DOHH2 (cell line): ENCODE measurements around the gene TATDN2.

ENCODE experiments used
- H3F3A ChIP-seq: fragments of 200-600 bp; sonication (generic), shearing (Covaris generic); 2 replicates; pipeline ENCODE4 v1.6.0; 2016; ENCODE audit warnings: antibody characterized with exemption, mild to moderate bottlenecking; ENCODE audit not compliant: control insufficient read depth, insufficient read depth
- H3K27ac ChIP-seq: fragments of 200-600 bp; sonication (generic); 2 replicates; pipeline ENCODE4 v1.5.1; 2014; ENCODE audit warnings: low read depth, mild to moderate bottlenecking, low read length, moderate library complexity
- H3K27me3 ChIP-seq: fragments of 200-600 bp; sonication (generic); 2 replicates; pipeline ENCODE4 v1.6.1; 2014; ENCODE audit warnings: mild to moderate bottlenecking, low read length, mixed read lengths; ENCODE audit not compliant: control insufficient read depth
- H3K36me3 ChIP-seq: fragments of 200-600 bp; sonication (generic); 2 replicates; pipeline ENCODE4 v1.6.1; 2014; ENCODE audit warnings: mild to moderate bottlenecking, low read length, moderate library complexity, mixed read lengths; ENCODE audit not compliant: control insufficient read depth
- H3K4me1 ChIP-seq: fragments of 200-600 bp; sonication (generic); 2 replicates; pipeline ENCODE4 v1.6.1; 2014; ENCODE audit warnings: mild to moderate bottlenecking, low read length, mixed read lengths; ENCODE audit not compliant: control insufficient read depth
- H3K4me2 ChIP-seq: fragments of 200-600 bp; sonication (generic); 2 replicates; pipeline ENCODE4 v1.6.0; 2014; ENCODE audit warnings: mild to moderate bottlenecking, low read length, moderate library complexity
- H3K4me3 ChIP-seq: fragments of 200-600 bp; sonication (generic); 2 replicates; pipeline ENCODE4 v1.5.1; 2014; ENCODE audit warnings: mild to moderate bottlenecking, low read length, mixed read lengths
- H3K79me2 ChIP-seq: fragments of 200-600 bp; sonication (generic); 2 replicates; pipeline ENCODE4 v1.6.1; 2014; ENCODE audit warnings: mild to moderate bottlenecking, low read length, mixed read lengths; ENCODE audit not compliant: control insufficient read depth
- H3K9me2 ChIP-seq: fragments of 200-600 bp; sonication (generic); replicated peaks from 2 replicates; pipeline ENCODE4 v1.6.1; 2014; ENCODE audit warnings: mild to moderate bottlenecking, low read length, mixed read lengths; ENCODE audit not compliant: control insufficient read depth
- H3K9me3 ChIP-seq: fragments of 200-600 bp; sonication (generic); 2 replicates; pipeline ENCODE4 v1.6.1; 2014; ENCODE audit warnings: antibody characterized with exemption, low read length, mixed read lengths; ENCODE audit not compliant: control insufficient read depth, insufficient read depth
- H4K20me1 ChIP-seq: fragments of 200-600 bp; sonication (generic); 2 replicates; pipeline ENCODE4 v1.6.0; 2014; ENCODE audit warnings: low read depth, mild to moderate bottlenecking, antibody characterized with exemption, low read length, moderate library complexity; ENCODE audit not compliant: control insufficient read depth, insufficient read depth
- EZH2phosphoT487 ChIP-seq: fragments of 200-600 bp; sonication (generic); IDR thresholded peaks from 2 replicates; pipeline ENCODE4 v1.6.1; 2017; ENCODE audit warnings: borderline replicate concordance, mild to moderate bottlenecking, antibody characterized with exemption, low read length, moderate library complexity, mixed read lengths
- TF ChIP-seq, protein P1 (sequence below): fragments of 200-600 bp; sonication (generic); IDR thresholded peaks from one replicate; pipeline ENCODE4 v1.5.1; 2014; ENCODE audit warnings: antibody characterized with exemption, mild to moderate bottlenecking, low read depth, low read length; ENCODE audit not compliant: poor library complexity, severe bottlenecking

The TATDN2 gene

DNA sequence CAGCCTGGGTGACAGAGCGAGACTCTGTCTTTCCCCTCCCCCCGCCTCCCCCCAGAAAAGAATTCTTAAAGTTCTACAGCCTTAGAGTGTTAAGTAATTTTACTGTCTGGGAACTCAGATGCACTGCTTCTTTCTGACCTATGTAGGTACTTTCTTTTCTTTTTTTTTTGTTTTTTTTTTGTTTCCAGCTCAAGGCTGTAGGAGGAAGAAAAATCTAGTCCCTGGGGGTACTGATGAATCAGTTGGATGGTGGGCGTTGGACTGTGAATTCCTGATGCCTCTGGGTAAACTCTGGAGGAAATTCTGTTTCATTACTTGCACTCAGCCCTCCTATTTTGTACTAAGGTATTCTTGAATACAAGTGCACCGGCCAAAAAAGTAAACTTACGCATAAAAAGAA lies 33.7 kb downstream of the TATDN2 start:
- Histone ChIP-seq H4K20me1 (peaks cover 8% of the 10 kb centered on the region; the same call in 1 of the 2 replicates), H3K9me3 (no peaks in the 10 kb centered on the region), H3K4me3 (no peak overlapping the region), H3K36me3 (peaks cover 82% of the 10 kb centered on the region), H3K9me2 (no peaks in the 10 kb centered on the region), H3K27me3 (no peaks in the 10 kb centered on the region), H3K4me1 (0 out of 2 replicates have a peak, but pooled peaks cover 3% of the 10 kb centered on the region), H3F3A (peaks cover 6% of the 10 kb centered on the region), H3K27ac (no peak overlapping the region), H3K79me2 (peaks cover 24% of the 10 kb centered on the region), H3K4me2 (no peak overlapping the region)
- no peak for TF ChIP-seq EZH2phosphoT487
- TF ChIP-seq, protein P1, sequence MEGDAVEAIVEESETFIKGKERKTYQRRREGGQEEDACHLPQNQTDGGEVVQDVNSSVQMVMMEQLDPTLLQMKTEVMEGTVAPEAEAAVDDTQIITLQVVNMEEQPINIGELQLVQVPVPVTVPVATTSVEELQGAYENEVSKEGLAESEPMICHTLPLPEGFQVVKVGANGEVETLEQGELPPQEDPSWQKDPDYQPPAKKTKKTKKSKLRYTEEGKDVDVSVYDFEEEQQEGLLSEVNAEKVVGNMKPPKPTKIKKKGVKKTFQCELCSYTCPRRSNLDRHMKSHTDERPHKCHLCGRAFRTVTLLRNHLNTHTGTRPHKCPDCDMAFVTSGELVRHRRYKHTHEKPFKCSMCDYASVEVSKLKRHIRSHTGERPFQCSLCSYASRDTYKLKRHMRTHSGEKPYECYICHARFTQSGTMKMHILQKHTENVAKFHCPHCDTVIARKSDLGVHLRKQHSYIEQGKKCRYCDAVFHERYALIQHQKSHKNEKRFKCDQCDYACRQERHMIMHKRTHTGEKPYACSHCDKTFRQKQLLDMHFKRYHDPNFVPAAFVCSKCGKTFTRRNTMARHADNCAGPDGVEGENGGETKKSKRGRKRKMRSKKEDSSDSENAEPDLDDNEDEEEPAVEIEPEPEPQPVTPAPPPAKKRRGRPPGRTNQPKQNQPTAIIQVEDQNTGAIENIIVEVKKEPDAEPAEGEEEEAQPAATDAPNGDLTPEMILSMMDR: no peak

DNA sequence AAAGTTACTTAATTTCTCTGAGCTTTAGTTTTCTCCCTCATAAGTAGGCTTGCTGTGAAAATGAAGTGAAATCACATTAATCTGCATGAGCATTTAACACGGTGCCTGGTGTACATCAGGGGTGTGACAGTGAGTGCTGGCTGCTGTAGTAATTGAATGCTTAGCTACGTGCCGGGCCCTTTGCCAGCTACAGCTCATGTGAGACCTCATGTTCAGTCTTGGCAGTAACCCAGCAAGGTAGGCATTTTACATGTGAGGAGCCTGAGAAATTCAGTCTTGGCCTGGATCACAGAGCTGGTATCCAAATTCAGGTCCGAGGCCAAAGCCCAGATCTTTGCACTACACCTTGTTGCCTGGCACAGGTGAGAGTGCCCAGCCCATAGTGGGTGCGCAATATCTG lies 35.4 kb downstream of the TATDN2 start:
- 0 out of 2 replicates have a peak, but pooled peaks cover 3% of the 10 kb centered on the region for H3K4me1 ChIP-seq
- no peak overlapping the region for H3K4me2 ChIP-seq
- peaks cover 6% of the 10 kb centered on the region for H3F3A ChIP-seq
- H3K9me3 ChIP-seq: no peaks in the 10 kb centered on the region
- no peak for TF ChIP-seq EZH2phosphoT487
- TF ChIP-seq, protein P1: no peak
- peaks cover 8% of the 10 kb centered on the region; the same call in 1 of the 2 replicates for H4K20me1 ChIP-seq
- no peaks in the 10 kb centered on the region for H3K27me3 ChIP-seq
- no peaks in the 10 kb centered on the region for H3K9me2 ChIP-seq
- no peak overlapping the region for H3K4me3 ChIP-seq
- peaks cover 7% of the 10 kb centered on the region for H3K79me2 ChIP-seq
- H3K36me3 ChIP-seq: peaks cover 82% of the 10 kb centered on the region
- no peak overlapping the region for H3K27ac ChIP-seq

DNA sequence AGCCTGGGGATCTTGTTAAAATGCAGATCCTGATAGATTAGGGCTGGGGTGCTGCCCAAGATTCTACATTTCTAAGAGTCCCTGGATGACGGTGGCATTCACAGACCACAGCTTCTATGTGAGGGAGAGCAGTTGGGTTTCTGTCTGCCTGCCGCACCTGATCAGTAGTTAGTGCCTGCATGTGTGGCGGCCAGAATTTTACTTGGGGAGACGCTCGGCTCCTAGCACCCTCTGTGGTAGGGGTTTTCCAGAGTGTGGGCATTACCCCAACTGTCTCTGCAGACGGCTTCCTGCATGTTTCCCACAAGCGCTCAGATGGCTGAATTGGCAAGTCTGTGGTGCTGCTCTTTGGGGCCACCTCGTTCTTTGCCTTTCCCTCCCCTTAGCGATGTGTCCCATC lies 36.2 kb downstream of the TATDN2 start:
- H3K4me3 ChIP-seq: no peak overlapping the region
- TF ChIP-seq, protein P1: no peak
- TF ChIP-seq EZH2phosphoT487: no peak
- H3K36me3 ChIP-seq: peaks cover 80% of the 10 kb centered on the region
- H3K79me2 ChIP-seq: peaks cover 7% of the 10 kb centered on the region
- H3K4me1 ChIP-seq: 0 out of 2 replicates have a peak, but pooled peaks cover 3% of the 10 kb centered on the region
- H3K27ac ChIP-seq: no peak overlapping the region
- H3K9me2 ChIP-seq: no peaks in the 10 kb centered on the region
- H4K20me1 ChIP-seq: peaks cover 8% of the 10 kb centered on the region; the same call in 1 of the 2 replicates
- H3K27me3 ChIP-seq: no peaks in the 10 kb centered on the region
- peaks cover 6% of the 10 kb centered on the region for H3F3A ChIP-seq
- H3K4me2 ChIP-seq: no peak overlapping the region
- H3K9me3 ChIP-seq: no peaks in the 10 kb centered on the region
